Measurements from ENCODE around the gene SPNS3.

SPNS3 gene

DNA sequence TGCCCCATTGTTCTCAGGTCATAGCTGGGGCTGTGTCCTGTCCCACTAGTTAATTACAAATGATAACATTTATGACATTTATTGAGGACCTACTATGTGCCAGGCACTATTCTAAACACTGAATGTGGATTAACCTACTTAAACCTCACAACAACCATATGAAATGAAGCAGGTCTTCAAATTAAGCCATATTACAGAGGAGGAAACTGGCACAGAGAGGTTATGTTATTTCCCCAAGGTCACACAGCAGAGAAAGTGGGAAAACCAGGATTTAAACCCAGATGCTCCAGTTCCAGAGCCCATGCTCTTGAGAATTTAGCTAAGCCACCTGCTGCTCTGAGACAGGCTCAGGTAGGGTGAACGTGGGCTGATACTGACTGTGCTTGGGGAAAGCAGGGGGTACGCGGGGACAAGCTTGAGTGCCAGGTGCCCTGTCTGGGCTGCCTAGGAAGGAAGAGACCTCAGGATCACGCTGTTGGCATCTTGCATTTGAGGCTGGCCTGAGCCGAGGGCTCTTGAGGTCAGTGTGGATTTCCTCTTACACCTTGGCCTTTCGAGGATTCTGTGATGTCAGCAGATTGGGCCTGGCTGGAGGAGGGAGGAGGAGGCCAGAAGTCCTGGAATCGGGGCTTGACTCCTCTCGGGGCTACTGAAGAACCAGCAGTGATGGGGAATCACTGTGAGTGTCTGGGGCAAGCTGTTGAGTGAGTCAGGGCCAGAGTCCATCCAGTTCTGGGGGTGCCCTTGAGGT is 73.8 kb downstream of the SPNS3 start:
- H3K4me1 Mint-ChIP-seq (ENCODE audit: low read depth): peaks cover 20% of the 10 kb centered on the region
- H3K9me3 Mint-ChIP-seq: no peaks in the 10 kb centered on the region
- H3K27ac Mint-ChIP-seq: no peak overlapping the region
- H3K27me3 Mint-ChIP-seq (ENCODE audit: low read depth): peaks cover 10% of the 10 kb centered on the region
- H3K4me3 Mint-ChIP-seq: no peak overlapping the region
- DNase-seq (ENCODE audit: low spot score): no peak
- no peaks in the 10 kb centered on the region for H3K36me3 Mint-ChIP-seq (ENCODE audit: low read depth)

DNA sequence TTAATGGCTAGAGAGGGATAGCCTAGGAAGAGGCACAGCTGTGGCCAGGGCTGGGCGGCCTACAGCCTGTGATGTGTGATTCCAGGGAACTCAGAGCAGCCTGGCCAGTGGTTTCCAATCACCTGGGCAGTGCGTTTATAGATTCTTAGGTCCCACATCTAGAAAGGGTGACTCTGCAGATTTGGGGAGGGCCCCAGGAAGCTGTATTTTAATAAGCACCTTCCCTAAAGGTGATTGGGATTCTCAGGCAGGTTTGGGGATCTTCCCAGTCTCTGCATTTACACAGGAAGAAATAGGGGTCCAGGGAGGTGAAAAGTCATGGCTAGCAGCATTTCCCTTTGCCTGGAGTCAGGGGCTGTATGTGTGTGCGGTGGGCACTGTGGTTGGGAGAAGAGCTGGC is 74.5 kb downstream of the SPNS3 start:
- no peak overlapping the region for H3K27ac Mint-ChIP-seq
- H3K9me3 Mint-ChIP-seq: no peaks in the 10 kb centered on the region
- DNase-seq (ENCODE audit: low spot score): no peak
- H3K27me3 Mint-ChIP-seq (ENCODE audit: low read depth): peaks cover 5% of the 10 kb centered on the region
- H3K4me1 Mint-ChIP-seq (ENCODE audit: low read depth): peaks cover 20% of the 10 kb centered on the region
- no peaks in the 10 kb centered on the region for H3K36me3 Mint-ChIP-seq (ENCODE audit: low read depth)
- no peak overlapping the region for H3K4me3 Mint-ChIP-seq

DNA sequence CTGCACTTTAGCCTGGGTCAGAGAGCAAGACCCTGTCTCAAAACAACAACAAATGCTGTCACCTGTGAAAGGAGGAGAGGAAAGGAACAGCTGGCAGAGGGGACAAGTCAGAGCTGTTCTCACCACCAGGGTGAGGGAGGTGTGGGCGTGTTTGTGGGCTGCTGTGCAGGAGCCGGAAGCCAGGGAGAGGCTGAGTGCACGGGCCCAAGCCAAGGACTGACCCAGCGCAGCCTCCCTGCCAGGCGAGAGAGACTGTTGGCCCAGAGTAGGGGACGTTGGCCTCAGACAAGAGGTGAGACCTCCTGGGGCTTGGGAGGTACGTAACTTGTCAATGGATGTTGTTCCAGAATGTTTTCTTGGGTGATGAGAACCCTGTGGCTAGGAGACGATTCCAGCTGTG is 75.7 kb downstream of the SPNS3 start:
- H3K27me3 Mint-ChIP-seq (ENCODE audit: low read depth): no peaks in the 10 kb centered on the region
- no peak overlapping the region for H3K4me3 Mint-ChIP-seq
- H3K4me1 Mint-ChIP-seq (ENCODE audit: low read depth): peaks cover 15% of the 10 kb centered on the region
- peak; percentile 34 for DNase-seq (ENCODE audit: low spot score)
- no peaks in the 10 kb centered on the region for H3K36me3 Mint-ChIP-seq (ENCODE audit: low read depth)
- no peak overlapping the region for H3K27ac Mint-ChIP-seq
- H3K9me3 Mint-ChIP-seq: no peaks in the 10 kb centered on the region

DNA sequence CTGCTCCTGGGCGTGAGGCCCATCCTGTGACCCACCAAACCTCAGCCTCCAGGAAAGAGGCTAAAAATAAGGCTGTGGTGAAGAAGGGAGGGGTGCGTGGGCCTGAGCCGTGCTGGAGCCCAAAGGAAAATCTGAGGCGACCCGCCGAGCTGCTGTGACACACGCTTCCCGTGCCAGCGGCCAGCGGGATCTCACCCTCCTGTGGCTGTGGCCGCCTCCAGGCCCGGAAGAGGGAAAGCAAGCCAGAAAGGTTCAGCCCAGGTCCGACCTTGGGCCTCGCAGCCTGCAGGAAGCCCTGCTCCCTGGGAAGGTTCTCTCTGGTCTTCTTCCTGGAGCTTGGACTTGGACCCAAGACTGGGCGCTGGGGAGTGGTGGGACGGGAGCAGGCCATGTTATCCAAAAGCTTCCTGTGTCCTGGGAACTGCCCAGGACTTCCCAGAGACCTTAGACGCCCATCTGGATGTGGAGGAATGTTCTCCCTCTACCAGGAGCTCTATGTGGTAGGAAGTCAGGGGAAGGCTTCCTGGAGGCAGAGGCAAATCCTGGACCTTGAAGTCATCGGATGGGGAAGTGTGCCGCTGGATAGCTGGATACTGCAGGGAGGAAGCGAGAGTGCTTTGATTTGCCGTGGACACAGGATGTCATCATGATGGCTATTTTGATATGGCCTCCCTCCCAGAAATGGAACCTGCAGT is 76.3 kb downstream of the SPNS3 start:
- Mint-ChIP-seq H3K9me3 (no peaks in the 10 kb centered on the region), H3K36me3 (ENCODE audit: low read depth) (no peaks in the 10 kb centered on the region), H3K27me3 (ENCODE audit: low read depth) (no peaks in the 10 kb centered on the region), H3K4me1 (ENCODE audit: low read depth) (peaks cover 8% of the 10 kb centered on the region), H3K4me3 (no peak overlapping the region), H3K27ac (no peak overlapping the region)
- DNase-seq (ENCODE audit: low spot score): no peak

DNA sequence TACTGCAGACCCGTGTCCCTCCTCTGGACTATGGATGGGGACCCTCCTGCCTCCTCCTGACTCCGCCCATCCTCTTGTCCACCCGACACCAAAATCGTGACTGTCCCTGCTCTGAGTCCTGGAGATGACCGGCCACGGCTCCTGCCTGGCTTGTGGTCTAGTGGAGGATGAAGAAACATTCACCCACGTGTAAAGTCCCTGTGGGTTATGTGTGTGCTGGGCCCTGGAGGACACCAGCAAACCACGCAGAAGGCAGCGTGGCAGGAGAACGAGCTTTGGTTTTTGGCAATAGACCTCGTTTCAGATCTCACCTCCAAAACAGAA is 76.8 kb downstream of the SPNS3 start:
- Mint-ChIP-seq H3K9me3 (no peaks in the 10 kb centered on the region), H3K4me3 (no peak overlapping the region), H3K36me3 (ENCODE audit: low read depth) (no peaks in the 10 kb centered on the region), H3K4me1 (ENCODE audit: low read depth) (peaks cover 8% of the 10 kb centered on the region), H3K27me3 (ENCODE audit: low read depth) (no peaks in the 10 kb centered on the region), H3K27ac (no peak overlapping the region)
- DNase-seq (ENCODE audit: low spot score): no peak

DNA sequence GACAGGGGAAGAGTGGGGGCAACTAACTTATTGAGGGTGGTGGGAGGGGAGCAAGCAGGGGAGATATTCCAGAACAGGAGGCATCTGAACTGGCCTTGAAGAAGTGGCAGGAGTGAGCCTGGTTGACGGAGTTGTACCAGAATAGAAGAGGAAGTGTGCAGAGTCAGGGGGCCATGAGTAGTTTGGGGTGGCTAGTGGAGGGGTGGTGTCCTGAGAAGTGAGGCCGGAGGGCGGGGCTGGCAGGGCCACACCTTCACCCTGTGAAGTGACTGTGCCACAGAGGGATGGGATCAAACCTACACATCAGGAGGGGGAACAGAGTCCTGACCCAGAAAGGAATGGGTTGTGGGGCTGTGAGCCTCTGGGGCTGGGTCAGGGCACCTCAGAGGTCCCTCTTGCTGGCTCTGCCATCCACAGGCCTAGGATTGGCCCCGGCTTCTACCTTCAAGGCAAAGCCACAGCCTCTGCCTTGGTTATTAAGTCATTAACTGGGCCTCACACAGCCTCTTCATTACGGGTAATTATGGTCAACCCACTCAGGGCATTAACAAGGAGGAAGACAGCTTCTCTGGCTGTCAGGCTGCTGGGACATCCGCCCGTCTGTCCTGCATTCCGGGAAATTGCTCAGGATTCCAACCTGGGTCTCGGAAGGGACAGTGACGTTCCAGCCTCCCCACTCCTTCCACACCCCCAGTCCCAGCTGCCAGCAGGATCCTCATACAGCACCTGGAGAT is 77.6 kb downstream of the SPNS3 start:
- Mint-ChIP-seq H3K4me1 (ENCODE audit: low read depth) (peaks cover 8% of the 10 kb centered on the region), H3K4me3 (no peak overlapping the region), H3K36me3 (ENCODE audit: low read depth) (no peaks in the 10 kb centered on the region), H3K9me3 (no peaks in the 10 kb centered on the region), H3K27ac (no peak overlapping the region), H3K27me3 (ENCODE audit: low read depth) (no peaks in the 10 kb centered on the region)
- DNase-seq (ENCODE audit: low spot score): no peak

DNA sequence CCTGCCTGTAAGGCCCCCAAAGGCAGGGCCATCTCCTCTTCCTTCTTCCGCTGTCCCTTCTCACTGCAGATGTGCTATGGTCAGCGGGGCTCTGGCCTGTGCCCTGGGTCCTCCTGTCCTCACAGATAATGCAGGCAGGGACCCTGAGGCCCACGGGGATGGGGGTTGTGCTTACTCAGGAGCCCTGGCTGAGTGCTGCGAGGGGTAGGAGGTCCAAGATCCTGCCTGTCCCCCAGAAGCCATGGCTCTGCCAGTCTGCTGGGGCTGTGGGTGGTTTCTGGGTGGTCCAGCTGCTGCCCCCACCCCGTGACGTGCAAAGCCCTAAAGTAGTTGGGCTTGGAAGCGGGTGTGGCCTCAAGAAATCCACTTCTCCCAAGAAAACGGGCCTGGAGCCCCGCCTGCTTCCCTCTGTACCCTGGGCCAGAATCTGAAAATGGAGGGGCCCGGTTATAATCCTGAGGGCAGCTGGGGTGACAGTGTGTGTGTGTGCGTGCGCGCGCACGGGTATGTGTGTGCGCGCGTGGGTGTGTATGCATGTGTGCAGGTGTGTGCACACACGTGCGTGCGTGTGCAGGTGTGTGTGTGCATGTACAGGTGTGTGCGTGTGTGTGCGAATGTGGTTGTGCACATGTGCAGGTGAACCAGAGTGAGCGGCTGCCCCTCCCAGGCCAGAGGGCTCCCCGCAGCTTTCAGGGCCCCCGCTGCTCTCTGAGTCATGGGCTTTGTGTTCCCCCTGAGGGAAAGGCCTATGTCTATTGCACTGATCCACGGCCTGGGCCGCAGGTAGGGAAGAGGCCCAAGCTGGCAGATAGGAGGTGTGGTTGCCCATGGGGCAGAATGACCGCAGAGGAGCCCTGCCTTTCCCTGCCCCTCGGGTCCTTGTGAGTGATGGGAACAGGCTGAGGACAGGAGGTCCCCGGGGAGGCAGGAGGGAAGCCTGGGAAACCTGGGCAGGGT is 78.7 kb downstream of the SPNS3 start:
- Mint-ChIP-seq H3K9me3 (no peaks in the 10 kb centered on the region), H3K4me3 (no peak overlapping the region), H3K27me3 (ENCODE audit: low read depth) (no peaks in the 10 kb centered on the region), H3K27ac (no peak overlapping the region), H3K4me1 (ENCODE audit: low read depth) (peaks cover 8% of the 10 kb centered on the region), H3K36me3 (ENCODE audit: low read depth) (no peaks in the 10 kb centered on the region)
- DNase-seq (ENCODE audit: low spot score): no peak

DNA sequence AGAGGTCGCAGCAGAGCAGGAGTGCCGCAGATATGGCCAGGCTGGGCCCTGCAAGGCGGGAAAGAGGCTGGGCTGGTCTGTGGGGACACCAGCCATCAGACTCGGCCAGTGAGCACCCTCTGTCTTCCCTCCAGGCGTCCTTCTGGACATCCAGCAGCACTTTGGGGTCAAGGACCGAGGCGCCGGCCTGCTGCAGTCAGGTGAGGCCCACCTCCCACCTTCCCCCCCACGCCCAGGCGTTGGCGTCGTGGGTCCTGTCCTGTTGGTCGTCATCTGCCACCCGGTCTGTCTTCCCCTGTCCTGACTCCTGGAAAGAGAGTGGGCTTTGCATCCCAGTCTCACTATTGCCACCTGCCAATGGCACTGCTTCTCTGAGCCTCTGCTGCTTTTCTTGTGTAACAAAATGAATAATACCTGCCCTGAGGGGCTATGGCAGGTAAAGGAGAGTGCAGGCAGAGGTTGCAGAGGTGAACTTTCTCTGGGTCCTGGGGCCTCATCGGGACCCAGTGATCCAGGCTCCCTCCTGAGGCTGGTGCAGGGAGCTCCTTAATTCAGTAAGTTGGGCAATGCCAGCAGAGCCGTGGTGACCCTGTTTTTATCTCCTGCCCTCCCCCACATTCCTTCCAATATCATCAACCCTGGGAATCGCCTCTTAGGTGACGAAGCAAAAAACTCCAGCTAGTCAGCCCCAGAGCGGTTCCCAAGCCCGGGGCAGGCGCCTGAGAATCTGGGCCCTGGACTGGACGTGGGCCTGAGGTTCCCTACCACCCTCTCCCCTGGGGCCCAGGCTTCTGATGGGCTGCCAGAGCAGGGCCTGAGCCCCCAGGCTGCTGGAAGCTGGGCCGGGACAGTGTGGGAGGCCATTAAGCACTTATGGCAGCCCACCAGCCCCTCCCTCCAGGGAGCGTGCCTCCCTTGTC is 79.6 kb downstream of the SPNS3 start:
- Mint-ChIP-seq H3K27ac (no peak overlapping the region), H3K9me3 (no peaks in the 10 kb centered on the region), H3K27me3 (ENCODE audit: low read depth) (no peaks in the 10 kb centered on the region), H3K36me3 (ENCODE audit: low read depth) (no peaks in the 10 kb centered on the region), H3K4me3 (no peak overlapping the region), H3K4me1 (ENCODE audit: low read depth) (peaks cover 8% of the 10 kb centered on the region)
- no peak for DNase-seq (ENCODE audit: low spot score)

DNA sequence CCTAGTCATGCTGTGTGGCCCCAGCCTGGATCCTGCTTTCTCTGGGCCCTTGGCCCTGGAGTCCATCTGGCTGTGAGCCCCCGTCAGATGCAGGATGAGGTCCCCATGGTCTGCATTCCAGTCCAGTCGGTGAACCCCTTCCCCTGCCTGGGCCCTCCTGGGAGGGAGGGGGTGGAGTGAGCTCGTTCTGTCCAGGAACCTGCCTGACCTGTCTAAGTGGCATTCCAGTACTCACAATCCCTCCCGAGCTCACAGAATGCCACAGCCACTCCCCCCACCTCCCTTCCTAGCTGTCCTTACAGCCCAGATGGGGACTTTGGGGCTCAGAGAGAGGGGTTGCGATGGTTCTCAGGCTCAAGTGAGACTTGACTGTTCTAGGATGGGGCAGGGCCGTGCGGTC is 80.5 kb downstream of the SPNS3 start:
- Mint-ChIP-seq H3K4me1 (ENCODE audit: low read depth) (peaks cover 3% of the 10 kb centered on the region), H3K27me3 (ENCODE audit: low read depth) (no peaks in the 10 kb centered on the region), H3K27ac (no peak overlapping the region), H3K9me3 (no peaks in the 10 kb centered on the region), H3K36me3 (ENCODE audit: low read depth) (no peaks in the 10 kb centered on the region), H3K4me3 (no peak overlapping the region)
- DNase-seq (ENCODE audit: low spot score): no peak

DNA sequence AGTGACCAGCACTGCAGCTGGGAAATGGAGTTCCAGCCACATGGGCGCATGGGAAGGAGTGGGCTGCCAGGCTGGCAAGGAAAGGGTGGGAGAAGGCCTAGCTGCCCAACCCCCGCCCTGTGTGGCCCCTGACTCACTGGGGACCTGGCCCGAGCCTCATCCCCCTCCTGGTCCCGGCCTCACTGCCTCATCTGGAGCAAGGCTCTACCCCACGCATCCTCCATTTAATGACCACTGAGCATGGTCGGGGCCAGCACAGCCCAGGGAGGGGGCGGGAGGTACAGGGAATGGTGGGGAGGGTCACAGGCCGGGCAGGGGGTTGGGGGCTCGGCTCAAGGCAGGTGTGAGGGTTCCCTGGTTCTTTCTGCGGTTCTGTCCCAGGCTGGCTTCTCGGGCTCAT is 81.0 kb downstream of the SPNS3 start:
- no peaks in the 10 kb centered on the region for H3K9me3 Mint-ChIP-seq
- no peak overlapping the region for H3K4me3 Mint-ChIP-seq
- no peaks in the 10 kb centered on the region for H3K36me3 Mint-ChIP-seq (ENCODE audit: low read depth)
- no peaks in the 10 kb centered on the region for H3K27me3 Mint-ChIP-seq (ENCODE audit: low read depth)
- no peak for DNase-seq (ENCODE audit: low spot score)
- no peaks in the 10 kb centered on the region for H3K4me1 Mint-ChIP-seq (ENCODE audit: low read depth)
- H3K27ac Mint-ChIP-seq: no peak overlapping the region

DNA sequence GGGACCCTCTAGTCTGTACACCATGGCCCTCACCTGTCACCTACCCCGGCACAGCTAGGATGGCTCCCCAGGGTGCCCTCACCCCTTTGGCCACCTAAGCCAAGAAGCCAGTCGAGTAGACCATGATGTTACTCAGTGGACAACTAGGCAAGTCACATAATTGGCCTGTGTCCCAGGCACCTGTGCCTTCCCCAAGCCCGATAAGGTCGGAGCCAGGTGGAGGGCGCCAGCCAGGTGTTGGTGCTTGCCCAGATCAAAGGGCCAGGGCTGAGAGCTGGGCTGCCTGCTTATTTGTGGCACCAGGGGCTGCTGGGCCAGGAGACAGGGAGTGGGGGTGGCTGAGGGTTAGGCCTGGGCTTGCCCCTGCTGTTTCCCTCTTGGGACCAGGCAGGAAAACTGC is 81.8 kb downstream of the SPNS3 start:
- no peak overlapping the region for H3K27ac Mint-ChIP-seq
- no peaks in the 10 kb centered on the region for H3K4me1 Mint-ChIP-seq (ENCODE audit: low read depth)
- no peaks in the 10 kb centered on the region for H3K27me3 Mint-ChIP-seq (ENCODE audit: low read depth)
- no peaks in the 10 kb centered on the region for H3K9me3 Mint-ChIP-seq
- DNase-seq (ENCODE audit: low spot score): no peak
- no peaks in the 10 kb centered on the region for H3K36me3 Mint-ChIP-seq (ENCODE audit: low read depth)
- H3K4me3 Mint-ChIP-seq: no peak overlapping the region

DNA sequence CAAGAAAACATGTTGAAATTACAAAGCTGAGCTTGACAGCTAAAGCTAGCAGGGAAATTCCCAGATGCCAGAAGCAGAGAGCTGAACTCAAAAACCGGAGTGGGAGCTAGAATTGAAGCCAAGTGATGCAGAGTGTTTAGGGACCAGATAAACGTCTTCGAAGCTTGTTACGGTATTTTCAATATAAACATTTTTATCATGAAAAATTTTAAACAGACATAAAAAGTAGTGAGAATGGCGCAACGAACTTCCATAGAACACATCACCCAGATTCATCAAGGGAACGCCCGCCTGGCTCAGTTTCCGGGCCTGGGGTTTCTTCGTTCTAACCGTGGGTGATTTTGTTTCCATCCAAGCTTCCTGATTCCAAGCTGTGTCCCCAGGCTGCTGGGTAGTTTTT is 83.0 kb downstream of the SPNS3 start:
- H3K9me3 Mint-ChIP-seq: no peaks in the 10 kb centered on the region
- H3K4me1 Mint-ChIP-seq (ENCODE audit: low read depth): no peaks in the 10 kb centered on the region
- H3K27me3 Mint-ChIP-seq (ENCODE audit: low read depth): no peaks in the 10 kb centered on the region
- DNase-seq (ENCODE audit: low spot score): no peak
- no peaks in the 10 kb centered on the region for H3K36me3 Mint-ChIP-seq (ENCODE audit: low read depth)
- no peak overlapping the region for H3K27ac Mint-ChIP-seq
- H3K4me3 Mint-ChIP-seq: no peak overlapping the region

DNA sequence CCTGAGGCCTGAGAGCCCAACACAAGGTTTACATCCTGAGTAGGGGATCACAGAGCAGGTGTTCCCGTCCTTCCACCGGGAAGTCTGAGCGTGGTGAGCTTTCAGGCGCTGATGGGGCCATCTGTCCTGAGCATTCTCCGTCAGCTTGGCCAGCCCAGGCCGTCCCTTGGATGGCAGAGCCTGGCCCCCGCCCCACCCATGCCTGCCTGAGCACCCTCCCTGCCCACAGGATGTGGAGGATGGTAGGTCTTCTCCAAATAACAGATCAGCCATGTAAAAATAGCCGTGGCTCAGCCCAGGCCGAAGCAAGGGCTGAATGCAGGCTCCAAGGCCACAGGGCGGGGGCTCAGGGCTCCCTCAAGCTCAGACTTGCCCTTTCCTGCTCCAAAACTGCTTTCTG is 85.2 kb downstream of the SPNS3 start:
- Mint-ChIP-seq H3K4me3 (no peak overlapping the region), H3K27ac (no peak overlapping the region), H3K4me1 (ENCODE audit: low read depth) (no peaks in the 10 kb centered on the region), H3K36me3 (ENCODE audit: low read depth) (no peaks in the 10 kb centered on the region), H3K27me3 (ENCODE audit: low read depth) (no peaks in the 10 kb centered on the region), H3K9me3 (no peaks in the 10 kb centered on the region)
- DNase-seq (ENCODE audit: low spot score): no peak
